Skeletal muscle tissue (tissue), 4 donors: ENCODE results near the gene AJAP1. TPM values are rescaled to one million over a fixed set of nuclear protein-coding genes. Genes with fewer than 3 reads are reported as not detected.

Experiments used
- H3K27ac ChIP-seq: one replicate; pipeline ENCODE4 v1.7.0; 2013; ENCODE audit warnings: mild to moderate bottlenecking, low read depth, low read length, inconsistent platforms
- H3K27me3 ChIP-seq, 3 donors: one replicate each; pipeline ENCODE4 v1.7.0; 2013; ENCODE audit warnings: low read length in 3 of 3; ENCODE audit not compliant: control insufficient read depth in 3 of 3, insufficient read depth in 3 of 3
- H3K36me3 ChIP-seq, 3 donors: one replicate each; pipeline ENCODE4 v1.7.0; 2013; ENCODE audit warnings: low read length in 3 of 3; ENCODE audit not compliant: control insufficient read depth in 3 of 3, insufficient read depth in 3 of 3
- H3K4me1 ChIP-seq, 3 donors: one replicate each; pipeline ENCODE4 v1.7.0; 2013; ENCODE audit warnings: low read length in 3 of 3, mild to moderate bottlenecking in 3 of 3; ENCODE audit not compliant: control insufficient read depth in 3 of 3, insufficient read depth in 3 of 3
- H3K4me3 ChIP-seq, 3 donors: one replicate each; pipeline ENCODE4 v1.7.0; 2013; ENCODE audit warnings: low read length in 3 of 3
- H3K9ac ChIP-seq, 3 donors: one replicate each; pipeline ENCODE4 v1.7.0; 2013; ENCODE audit warnings: low read length in 3 of 3, mild to moderate bottlenecking in 3 of 3, moderate library complexity in 2 of 3, low read depth in 1 of 3
- H3K9me3 ChIP-seq, 3 donors: one replicate each; pipeline ENCODE4 v1.7.0; 2013; ENCODE audit warnings: low read length in 3 of 3; ENCODE audit not compliant: control insufficient read depth in 3 of 3
- total RNA-seq: library from RNA; depleted of rRNA; stranded (reverse); fragments of >200 nt; gene quantifications from one replicate; pipeline ENCODE4 v1.2.3, GENCODE V29; 2014
- donor health status: Osteomylitis.

Gene AJAP1, protein sequence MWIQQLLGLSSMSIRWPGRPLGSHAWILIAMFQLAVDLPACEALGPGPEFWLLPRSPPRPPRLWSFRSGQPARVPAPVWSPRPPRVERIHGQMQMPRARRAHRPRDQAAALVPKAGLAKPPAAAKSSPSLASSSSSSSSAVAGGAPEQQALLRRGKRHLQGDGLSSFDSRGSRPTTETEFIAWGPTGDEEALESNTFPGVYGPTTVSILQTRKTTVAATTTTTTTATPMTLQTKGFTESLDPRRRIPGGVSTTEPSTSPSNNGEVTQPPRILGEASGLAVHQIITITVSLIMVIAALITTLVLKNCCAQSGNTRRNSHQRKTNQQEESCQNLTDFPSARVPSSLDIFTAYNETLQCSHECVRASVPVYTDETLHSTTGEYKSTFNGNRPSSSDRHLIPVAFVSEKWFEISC
- 0.52 TPM for total RNA-seq

- Histone ChIP-seq H3K36me3 (no peaks in the 10 kb centered on the region), H3K9me3 (no peaks in the 10 kb centered on the region), H3K27me3 (peaks cover 50 to 62% (median 57%) of the 10 kb centered on the region in 3 donors), H3K9ac (no peak within 1 kb of the TSS), H3K4me1 (peaks cover 0 to 12% (median 7%) of the 10 kb centered on the region in 3 donors), H3K27ac (no peak within 1 kb of the TSS), H3K4me3 (no peak within 1 kb of the TSS)
These were observed at the start of gene AJAP1 for GRCh38 chr1:4653796-4654725. Gene AJAP1 (plus strand): TSS chr1:4654609. CDS start chr1:4655426, 817 bp downstream.

GRCh38 chr1:4605158-4605557 lies 49.3 kb upstream of the AJAP1 start:
- Histone ChIP-seq H3K27ac (no peak overlapping the region), H3K9ac (no peak overlapping the region), H3K36me3 (no peaks in the 10 kb centered on the region), H3K4me3 (no peak overlapping the region), H3K27me3 (peaks cover 15 to 31% (median 21%) of the 10 kb centered on the region in 3 donors), H3K9me3 (peaks cover 0 to 3% (median 1%) of the 10 kb centered on the region in 3 donors), H3K4me1 (no peaks in the 10 kb centered on the region)

- peaks cover 5 to 18% (median 5%) of the 10 kb centered on the region in 3 donors for H3K27me3 ChIP-seq
These were observed 42.7 kb upstream of the AJAP1 start for GRCh38 chr1:4611563-4612341.

GRCh38 chr1:4612991-4613390 lies 41.4 kb upstream of the AJAP1 start:
- Histone ChIP-seq H3K36me3 (no peaks in the 10 kb centered on the region), H3K9me3 (peaks cover 2 to 6% (median 4%) of the 10 kb centered on the region in 3 donors), H3K4me1 (no peaks in the 10 kb centered on the region), H3K4me3 (no peak overlapping the region), H3K27ac (no peak overlapping the region), H3K27me3 (peaks cover 0 to 21% (median 5%) of the 10 kb centered on the region in 3 donors), H3K9ac (no peak overlapping the region)

More at GRCh38 chr1:4611563-4612341, 42.7 kb upstream of the AJAP1 start:
- H3K9ac ChIP-seq: no peak overlapping the region
- no peaks in the 10 kb centered on the region for H3K36me3 ChIP-seq
- no peaks in the 10 kb centered on the region for H3K4me1 ChIP-seq
- no peak overlapping the region for H3K4me3 ChIP-seq
- H3K9me3 ChIP-seq: peaks cover 2 to 6% (median 4%) of the 10 kb centered on the region in 3 donors
- H3K27ac ChIP-seq: no peak overlapping the region

DNA sequence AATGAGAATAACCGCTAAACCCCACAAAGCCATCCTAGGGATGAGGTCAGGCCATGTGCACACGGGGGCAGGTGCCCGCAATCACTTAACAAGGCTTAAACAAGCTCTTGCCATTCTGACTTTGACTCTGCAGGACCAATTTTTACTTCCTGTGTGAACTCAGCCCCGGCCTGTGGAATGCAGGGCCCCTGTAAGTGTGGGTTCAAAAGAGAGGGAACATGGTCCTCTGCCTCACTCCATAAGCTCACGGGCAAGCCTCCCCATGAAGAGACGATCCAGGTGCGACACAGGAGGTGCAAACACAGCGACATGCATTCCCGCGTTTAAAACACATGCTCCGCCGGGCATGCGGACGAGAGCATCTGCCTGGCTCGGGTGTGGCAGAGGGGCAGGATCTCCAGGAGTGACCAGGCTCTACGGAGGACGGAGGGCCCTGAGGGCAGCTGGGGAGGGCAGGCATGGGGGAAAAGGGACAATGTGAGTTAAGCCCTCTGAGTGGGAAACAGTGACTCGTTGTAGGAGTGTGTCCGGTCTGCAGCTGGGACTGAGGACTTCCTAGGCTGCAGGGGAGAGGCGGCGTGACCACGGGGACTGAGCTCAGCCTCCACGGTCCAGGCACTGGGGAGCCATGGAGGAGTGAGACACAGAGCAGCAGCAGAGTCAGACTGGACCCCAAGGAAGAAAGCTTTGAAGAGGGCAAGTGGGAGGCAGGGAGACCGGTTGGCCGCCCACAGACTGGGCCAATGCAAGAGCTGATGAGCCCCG lies 40.6 kb upstream of the AJAP1 start:
- H3K36me3 ChIP-seq: no peaks in the 10 kb centered on the region
- H3K9me3 ChIP-seq: peaks cover 2 to 6% (median 4%) of the 10 kb centered on the region in 3 donors
- H3K4me1 ChIP-seq: no peaks in the 10 kb centered on the region
- peaks cover 0 to 21% (median 5%) of the 10 kb centered on the region in 3 donors for H3K27me3 ChIP-seq
- no peak overlapping the region for H3K27ac ChIP-seq
- no peak overlapping the region for H3K9ac ChIP-seq
- H3K4me3 ChIP-seq: no peak overlapping the region

DNA sequence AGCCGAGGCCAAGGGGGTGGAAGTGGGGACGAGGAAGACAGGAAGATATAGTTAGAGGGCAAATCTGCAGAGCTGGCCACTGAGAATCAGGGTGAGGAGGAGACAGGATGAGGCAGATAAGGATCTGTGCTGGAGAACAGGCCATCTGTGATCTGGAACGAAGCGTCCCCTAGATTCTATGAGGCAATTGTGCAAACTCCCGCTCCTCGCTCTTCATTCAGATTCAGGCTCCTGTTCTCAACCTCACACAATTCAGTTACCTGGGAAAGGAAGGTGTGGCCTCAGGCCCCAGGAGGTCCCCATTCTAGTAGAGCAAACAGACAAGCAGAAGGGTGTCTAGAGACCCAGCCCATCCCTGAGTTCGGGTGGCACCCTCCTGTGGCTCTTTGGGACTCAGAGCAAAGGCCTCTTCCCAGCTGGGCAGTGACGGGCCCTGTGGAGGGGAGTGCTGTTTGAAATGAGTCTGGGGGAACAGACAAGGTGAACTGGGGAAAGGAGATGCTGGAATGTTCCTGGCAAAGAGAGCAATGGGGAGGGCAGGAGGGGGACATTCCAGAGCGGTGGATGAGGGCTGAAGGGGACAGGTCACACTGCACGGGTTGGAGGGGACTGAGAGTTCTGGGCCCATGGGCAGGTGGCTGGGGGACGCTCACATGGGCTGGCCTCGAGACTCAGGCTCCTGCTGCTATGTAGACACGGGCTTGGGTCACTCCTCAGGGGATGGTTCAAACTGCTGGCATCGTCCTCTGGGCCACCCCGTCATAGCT lies 39.9 kb upstream of the AJAP1 start:
- H3K27ac ChIP-seq: no peak overlapping the region
- no peaks in the 10 kb centered on the region for H3K36me3 ChIP-seq
- no peak overlapping the region for H3K9ac ChIP-seq
- H3K4me1 ChIP-seq: no peaks in the 10 kb centered on the region
- peaks cover 2 to 6% (median 4%) of the 10 kb centered on the region in 3 donors for H3K9me3 ChIP-seq
- H3K4me3 ChIP-seq: no peak overlapping the region
- peaks cover 0 to 21% (median 5%) of the 10 kb centered on the region in 3 donors for H3K27me3 ChIP-seq

- Histone ChIP-seq H3K27me3 (peaks cover 0 to 21% (median 5%) of the 10 kb centered on the region in 3 donors), H3K4me1 (no peaks in the 10 kb centered on the region), H3K9ac (no peak overlapping the region), H3K36me3 (no peaks in the 10 kb centered on the region), H3K9me3 (peaks cover 2 to 5% (median 2%) of the 10 kb centered on the region in 3 donors), H3K4me3 (no peak overlapping the region), H3K27ac (no peak overlapping the region)
These were observed 39.3 kb upstream of the AJAP1 start for GRCh38 chr1:4615138-4615470.

GRCh38 chr1:4615501-4615900 lies 38.9 kb upstream of the AJAP1 start:
- Histone ChIP-seq H3K9me3 (peaks cover 0 to 1% (median 1%) of the 10 kb centered on the region in 3 donors), H3K9ac (no peak overlapping the region), H3K27me3 (peaks cover 0 to 21% (median 5%) of the 10 kb centered on the region in 3 donors), H3K4me1 (no peaks in the 10 kb centered on the region), H3K36me3 (no peaks in the 10 kb centered on the region), H3K4me3 (no peak overlapping the region), H3K27ac (no peak overlapping the region)
